Stimulated activated CD4-positive, alpha-beta T cell treated with anti-CD3 and anti-CD28 coated beads, Interleukin-15, amount 100 ng/mL, for 48 hours (primary cell): ENCODE measurements around the gene LHX8.
"Not testable (repeated sequence)": the region's sequence is repeated elsewhere in the genome, so short reads cannot be mapped to it uniquely, and the experiment has no call there.

ENCODE experiments used
- DNase-seq, 2 donors: peaks; one replicate each; pipeline ENCODE4 v3.0.0-alpha.2; 2020; ENCODE audit warnings: low read depth in 2 of 2

LHX8 gene

GRCh38 chr1:75132812-75133619, 1.2 kb upstream of the LHX8 start:
- DNase-seq: no peak

DNA sequence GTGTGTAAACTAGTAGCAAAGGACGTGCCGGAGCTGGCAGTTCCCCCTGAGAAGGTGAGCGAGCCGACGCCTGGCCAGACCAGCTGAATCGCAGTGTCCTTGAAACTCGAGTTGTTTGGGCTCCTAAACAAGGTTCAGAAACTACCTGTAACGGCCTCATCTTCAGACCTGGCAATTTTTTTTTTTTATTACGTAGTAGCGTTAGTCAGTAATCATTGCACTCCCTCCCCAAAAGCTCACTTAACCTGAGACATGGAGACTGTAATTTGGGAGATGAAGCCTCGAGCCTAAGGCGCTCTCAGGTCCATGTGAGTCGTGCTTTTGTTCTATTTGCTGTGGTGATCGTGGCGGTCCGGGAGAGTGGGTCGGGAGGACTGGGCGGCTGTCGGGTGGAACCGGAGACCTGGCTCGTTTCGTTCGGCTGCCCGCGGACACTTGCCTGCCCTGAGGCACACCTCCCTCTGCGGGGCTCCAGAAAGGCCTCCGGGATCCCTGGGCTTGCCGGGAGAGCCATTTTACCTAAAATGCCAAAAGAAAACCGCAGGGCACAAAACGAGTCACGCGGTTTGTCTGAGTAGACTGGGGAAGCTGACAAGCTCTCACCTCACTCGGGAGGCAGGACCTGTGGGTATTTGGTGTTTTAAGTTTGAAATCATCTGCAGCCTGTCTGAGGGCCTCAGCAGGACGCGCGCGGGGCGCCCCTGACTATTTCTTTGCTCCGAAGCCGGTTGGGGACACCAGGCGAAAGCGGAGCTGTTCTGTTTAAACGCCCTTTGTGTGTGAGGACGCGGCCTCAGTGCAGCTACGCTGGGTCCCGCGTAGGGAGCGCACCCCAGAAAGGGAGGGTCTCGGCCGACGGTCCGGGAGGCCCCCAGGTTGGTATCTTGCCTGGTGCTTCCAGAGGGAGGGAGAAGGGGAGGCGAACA, 722 bp downstream of the LHX8 start:
- DNase-seq: no peak

DNA sequence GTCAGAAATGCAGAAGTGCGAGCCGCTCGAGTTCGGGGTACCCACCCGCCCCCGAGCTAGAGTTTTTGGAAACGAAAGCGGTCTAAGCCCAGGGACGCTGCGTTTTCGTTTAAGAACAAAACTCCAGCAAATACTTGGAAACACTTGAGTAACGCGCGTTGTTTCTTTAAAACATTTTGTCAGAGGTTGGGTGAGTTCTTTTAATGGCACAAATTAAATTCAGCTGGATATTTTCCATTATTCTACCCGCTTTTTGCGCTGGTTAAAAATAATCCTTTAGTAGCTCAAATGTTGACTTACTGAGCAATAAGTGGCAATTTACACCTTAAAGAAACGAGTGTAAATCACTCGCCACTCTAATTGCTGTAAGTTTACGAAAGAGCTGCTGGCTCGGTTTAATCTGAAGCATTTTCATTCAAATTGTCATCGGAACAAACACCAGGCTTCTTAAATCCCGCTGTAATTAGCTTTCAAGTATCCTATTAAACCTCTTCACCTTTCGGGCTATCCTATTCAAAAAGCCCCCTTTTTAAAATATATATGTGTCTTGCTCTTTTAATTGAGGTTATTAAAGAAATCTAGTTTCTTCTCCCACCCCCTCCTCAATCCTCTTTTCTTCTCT, 1.5 kb downstream of the LHX8 start:
- no peak for DNase-seq

GRCh38 chr1:75136195-75136815, 2.1 kb downstream of the LHX8 start:
- DNase-seq: no peak

GRCh38 chr1:75136921-75137641, 2.9 kb downstream of the LHX8 start:
- no peak for DNase-seq

DNA sequence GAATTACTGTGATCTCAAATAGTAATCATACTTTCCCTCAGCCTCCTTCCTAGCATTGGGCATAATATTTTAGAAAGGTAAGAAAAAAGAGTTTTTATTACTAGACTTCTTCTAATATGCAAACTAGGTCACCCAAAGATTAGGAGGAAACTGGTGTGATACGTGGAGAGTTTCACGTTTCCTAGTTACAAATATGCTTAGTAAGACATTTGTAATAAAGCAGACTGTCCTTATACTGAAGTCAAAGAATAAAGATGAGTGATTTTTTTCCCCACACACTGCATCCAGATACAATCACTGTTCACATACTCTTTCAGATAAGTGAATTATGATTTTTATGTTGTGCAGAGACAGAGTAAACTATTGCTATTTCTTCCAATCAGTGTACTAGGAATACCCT, 17.9 kb downstream of the LHX8 start:
- no peak for DNase-seq

GRCh38 chr1:75159154-75159553, 25.0 kb downstream of the LHX8 start:
- DNase-seq: no peak

GRCh38 chr1:75165264-75165663, 31.1 kb downstream of the LHX8 start:
- no peak for DNase-seq

DNA sequence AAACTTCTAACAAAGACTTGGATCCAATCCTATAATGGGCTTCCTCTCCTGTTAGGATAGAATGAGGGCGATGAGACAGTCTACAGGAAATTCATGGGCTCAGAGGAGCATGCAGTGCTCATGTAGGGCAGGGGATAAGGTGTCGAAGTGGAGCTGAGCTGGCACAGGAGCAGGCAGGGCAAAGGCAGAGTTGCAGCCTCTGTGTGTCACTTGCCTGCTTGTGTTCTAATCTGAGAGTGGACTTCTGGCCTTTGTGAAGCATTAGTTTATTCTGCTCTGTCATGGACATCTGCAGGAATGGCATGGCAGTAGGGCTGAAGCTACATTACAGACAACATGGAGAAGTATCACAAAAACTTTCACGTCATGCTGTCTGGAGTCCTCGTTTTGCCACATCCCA, 32.6 kb downstream of the LHX8 start:
- no peak for DNase-seq

DNA sequence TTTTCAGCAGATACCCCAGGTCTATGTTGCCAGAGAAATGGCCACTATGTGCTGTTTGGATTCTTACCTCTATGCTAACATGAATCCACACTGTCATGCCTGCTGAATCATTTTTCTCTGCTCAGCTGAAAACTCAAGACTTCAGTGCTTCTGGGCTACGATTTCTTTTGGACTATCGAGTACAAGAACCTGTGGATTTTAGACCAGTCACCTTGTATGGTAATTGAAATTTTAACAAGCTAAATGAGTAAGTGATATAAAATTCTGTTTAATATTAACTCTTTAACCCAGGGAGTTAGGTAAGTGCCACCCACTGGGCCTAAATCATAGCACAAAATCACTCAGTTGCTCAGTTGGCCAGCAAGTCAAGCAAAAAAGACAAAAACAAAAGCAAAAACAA, 35.8 kb downstream of the LHX8 start:
- no peak for DNase-seq

DNA sequence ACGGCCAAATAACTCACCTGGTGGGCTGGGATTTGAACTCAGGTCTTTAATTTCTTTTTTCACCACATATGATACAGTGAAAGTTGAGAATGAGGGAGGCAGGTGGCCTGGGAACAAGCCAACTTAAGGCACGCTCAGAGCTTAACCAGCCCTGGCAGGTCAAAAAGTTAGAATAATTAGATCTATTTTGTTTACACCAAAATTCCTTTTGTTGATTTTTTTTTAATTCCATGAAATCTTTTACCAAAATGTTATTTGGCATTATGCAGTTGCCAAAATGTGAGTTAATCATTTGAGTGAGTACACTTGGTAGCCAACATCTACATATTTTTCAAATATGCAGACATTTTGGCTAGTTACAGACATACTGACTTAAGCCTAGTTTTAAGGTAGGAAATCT, 36.8 kb downstream of the LHX8 start:
- no peak for DNase-seq

- DNase-seq: no peak
Observed at GRCh38 chr1:75171876-75172275, 37.7 kb downstream of the LHX8 start.

- DNase-seq: no peak
Observed at GRCh38 chr1:75172556-75172955, 38.4 kb downstream of the LHX8 start.

DNA sequence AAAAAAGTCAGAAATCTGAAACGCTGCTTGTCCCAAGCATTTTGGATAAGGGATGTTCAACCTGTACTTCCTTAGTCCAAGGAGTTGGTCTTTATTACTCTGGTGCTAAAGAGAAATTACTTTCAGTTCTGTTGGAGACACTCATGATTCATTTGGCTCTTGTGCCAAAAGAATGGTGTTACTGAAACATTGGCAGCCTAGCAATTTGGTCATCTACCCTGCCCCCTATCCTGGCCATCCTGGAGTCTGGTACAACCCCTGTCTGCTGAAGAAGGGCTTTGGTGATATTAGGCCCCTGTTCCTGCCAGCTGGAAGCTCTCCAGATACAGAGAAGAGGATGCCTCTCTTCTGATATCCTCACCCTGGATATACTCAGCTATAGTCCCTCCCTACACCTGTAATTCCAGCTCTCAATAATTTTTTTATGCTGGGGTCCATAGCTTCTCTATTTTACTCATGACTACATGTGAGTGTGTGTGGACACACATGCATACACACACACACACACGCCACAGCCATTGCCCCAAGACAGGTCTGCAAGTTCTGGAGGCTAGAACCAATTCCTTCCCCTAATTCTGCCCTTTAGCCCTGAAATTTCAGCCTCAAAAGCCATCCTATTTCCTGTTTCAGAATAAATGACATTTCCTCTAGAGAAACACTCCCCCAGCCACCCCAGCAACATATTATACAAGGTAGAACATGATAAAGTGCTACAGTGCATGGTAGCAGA, 40.0 kb downstream of the LHX8 start:
- no peak for DNase-seq

DNA sequence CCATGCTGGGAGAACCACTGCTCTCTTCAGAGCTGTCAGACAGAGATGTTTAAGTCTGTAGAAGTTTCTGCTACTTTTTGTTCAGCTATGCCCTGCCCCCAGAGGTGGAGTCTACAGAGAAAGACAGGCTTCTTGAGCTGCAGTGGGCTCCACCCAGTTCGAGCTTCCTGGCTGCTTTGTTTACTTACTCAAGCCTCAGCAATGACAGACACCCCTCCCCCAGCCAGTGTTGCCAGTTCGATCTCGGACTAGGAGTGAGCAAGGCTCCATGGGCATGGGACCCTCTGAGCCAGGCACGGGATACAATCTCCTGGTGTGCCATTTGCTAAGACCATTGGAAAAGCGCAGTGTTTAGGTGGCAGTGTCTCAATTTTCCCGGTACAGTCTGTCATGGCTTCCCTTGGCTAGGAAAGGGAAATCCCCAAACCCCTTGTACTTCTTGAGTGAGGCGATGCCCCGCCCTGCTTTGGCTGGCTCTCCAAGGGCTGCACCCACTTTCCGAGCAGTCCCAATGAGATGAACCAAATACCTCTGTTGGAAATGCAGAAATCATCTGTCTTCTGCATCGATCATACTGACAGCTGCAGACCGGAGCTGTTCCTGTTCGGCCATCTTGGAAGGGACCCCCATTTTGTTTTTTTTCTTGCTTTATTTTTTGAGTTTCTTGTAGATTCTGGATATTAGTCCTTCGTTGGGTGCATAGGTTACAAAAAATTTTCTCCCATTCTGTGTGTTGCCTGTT, 47.2 kb downstream of the LHX8 start:
- DNase-seq: not testable (repeated sequence)

GRCh38 chr1:75188892-75189291, 54.7 kb downstream of the LHX8 start:
- no peak for DNase-seq

- no peak for DNase-seq
Observed at GRCh38 chr1:75198163-75198562, 64.0 kb downstream of the LHX8 start.

DNA sequence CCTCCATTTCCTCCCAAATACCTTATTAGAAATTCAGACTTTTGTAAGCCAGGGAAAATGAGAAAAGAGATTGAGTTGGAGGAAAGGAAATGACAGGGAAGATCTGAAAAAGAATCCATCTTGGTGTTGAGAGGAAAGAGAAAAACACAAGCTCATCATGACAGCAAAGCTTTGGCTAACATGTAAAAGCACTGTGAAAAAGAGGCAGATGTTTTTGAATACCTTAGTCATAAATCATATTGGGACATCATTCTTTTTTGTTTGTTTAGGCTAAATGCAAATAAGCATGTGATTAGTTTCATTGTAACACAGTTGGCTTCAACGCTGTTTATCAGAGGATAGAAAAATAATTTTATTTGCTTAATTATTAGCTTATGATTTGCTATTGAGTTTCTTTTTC, 64.6 kb downstream of the LHX8 start:
- DNase-seq: no peak

DNA sequence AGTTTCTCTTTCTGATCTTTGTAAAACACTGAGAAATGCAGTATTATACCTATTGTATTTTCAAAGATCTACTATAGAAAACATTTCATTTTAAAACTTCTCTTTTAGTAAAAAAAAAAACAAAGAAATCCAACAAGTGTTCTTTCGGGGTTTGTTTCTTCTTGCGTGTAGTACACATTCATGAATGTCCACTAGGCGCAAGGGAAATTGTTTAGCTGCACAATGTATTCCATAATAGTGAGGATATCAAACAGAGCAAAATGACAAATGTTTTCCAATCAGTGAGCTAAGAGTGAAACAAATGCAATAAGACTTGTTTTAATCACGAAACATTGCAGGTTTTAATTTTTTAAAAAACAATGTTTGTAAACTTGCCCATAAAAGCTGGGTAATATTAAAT, 68.6 kb downstream of the LHX8 start:
- no peak for DNase-seq
